HFF-Myc (cell line): Measurements from ENCODE around the gene ZNF692.

Experiments used
- DNase-seq: peaks from one replicate; pipeline ENCODE4 v3.0.0-alpha.2; 2011; ENCODE audit warnings: low read depth; ENCODE audit errors: extremely low read depth
- H3K4me3 ChIP-seq: replicated peaks from 2 replicates; pipeline ENCODE4 v1.5.1; 2011; ENCODE audit warnings: low read depth, mild to moderate bottlenecking, control low read depth, low read length
- CTCF ChIP-seq: IDR thresholded peaks from 2 replicates; pipeline ENCODE4 v1.5.1; 2012; ENCODE audit warnings: mild to moderate bottlenecking, low read depth, low read length, control low read depth; ENCODE audit errors: missing control alignments

The ZNF692 gene

GRCh38 chr1:248849637-248850036, 9.2 kb downstream of the ZNF692 start:
- no peak for DNase-seq
- no peak overlapping the region for H3K4me3 ChIP-seq
- TF ChIP-seq CTCF: no peak

DNA sequence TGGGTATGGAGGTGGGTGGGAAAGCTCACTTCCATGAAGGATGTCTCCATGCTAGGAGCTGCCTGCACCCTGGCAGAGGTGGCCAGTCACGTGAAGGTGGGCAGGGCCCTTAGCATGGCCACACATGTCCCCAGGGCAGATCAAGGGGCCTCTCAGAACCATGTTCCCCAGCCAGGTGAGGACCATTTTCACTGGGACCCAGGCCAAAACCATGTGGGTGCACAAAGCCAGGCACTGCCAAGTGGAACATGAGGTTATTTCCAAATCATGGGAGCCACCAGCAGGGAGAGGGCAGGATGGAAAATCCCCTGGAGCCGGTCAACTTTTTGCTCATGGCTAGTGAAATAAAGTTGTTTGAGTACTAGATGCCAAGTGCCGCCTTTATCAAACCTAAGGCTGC, 9.7 kb downstream of the ZNF692 start:
- TF ChIP-seq CTCF: no peak
- no peak for DNase-seq

DNA sequence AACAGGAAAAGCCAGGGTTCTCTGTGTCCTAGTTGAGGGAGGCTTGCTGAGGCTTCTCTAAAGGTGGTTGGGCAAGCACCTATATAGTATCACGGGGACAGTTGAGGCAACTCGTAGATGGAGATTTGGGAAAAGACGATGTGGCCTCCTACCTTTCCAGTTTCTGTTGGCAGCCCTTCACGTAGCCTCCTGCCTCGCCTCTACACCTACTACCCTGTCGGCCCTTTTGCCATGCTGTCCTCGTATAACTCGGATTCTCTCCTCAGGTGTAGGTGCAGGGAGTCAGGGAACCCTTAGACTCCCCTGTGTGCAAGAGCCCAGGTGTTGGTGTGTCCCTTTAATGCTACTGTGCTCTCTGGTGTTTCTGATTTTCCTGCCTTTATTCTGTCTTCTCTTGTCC, 10.3 kb downstream of the ZNF692 start:
- no peak for TF ChIP-seq CTCF
- H3K4me3 ChIP-seq: no peak overlapping the region
- no peak for DNase-seq

More for the DNA sequence above, 9.7 kb downstream of the ZNF692 start:
- H3K4me3 ChIP-seq: no peak overlapping the region

GRCh38 chr1:248847956-248848561, 10.8 kb downstream of the ZNF692 start:
- DNase-seq: no peak
- H3K4me3 ChIP-seq: no peak overlapping the region

GRCh38 chr1:248847181-248847955, 11.5 kb downstream of the ZNF692 start:
- no peak for TF ChIP-seq CTCF
- no peak overlapping the region for H3K4me3 ChIP-seq
- no peak for DNase-seq

More at GRCh38 chr1:248847956-248848561, 10.8 kb downstream of the ZNF692 start:
- TF ChIP-seq CTCF: no peak

GRCh38 chr1:248844526-248844925, 14.4 kb downstream of the ZNF692 start:
- no peak for TF ChIP-seq CTCF
- no peak overlapping the region for H3K4me3 ChIP-seq
- no peak for DNase-seq
